GM19193 (cell line): Measurements from ENCODE around the gene EPHB2.

Source experiments
- POLR2A ChIP-seq: IDR thresholded peaks from 4 replicates; pipeline ENCODE4 v1.6.1; 2011; ENCODE audit not compliant: insufficient read depth, insufficient read length; ENCODE audit errors: extremely low read depth

The EPHB2 gene

DNA sequence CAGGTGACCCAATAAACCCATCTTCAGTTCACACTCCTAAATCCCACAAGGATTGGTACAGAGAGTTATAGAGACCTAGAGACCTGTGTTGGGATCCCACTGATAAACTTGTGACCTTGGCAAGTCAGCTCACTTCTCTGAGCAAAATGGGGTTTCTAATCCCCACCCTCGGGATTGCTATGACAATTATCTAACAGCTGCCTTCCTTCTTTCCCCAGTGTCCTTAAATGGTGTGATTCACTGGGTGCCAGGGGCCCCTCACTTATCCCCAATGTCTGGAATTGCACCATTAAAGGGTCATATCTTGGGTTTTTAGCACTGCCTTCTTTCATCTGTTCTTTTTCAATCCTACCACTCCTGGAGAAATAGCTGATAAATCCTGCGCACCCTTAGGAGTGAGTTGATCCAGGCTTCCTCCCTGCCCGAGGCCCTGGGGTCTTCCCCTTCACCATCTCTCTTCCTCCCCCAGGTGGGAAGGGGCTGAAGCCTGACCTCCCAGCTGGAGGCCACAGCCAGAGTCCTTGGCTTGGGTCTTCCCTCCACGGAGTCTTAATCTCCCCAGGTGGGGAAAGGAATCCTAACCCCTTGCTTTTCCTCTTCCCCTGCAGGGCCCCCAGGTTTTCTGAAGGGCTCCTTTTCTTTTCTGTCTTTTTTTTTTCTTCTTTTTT lies 222.3 kb downstream of the EPHB2 start:
- no peak for TF ChIP-seq POLR2A

DNA sequence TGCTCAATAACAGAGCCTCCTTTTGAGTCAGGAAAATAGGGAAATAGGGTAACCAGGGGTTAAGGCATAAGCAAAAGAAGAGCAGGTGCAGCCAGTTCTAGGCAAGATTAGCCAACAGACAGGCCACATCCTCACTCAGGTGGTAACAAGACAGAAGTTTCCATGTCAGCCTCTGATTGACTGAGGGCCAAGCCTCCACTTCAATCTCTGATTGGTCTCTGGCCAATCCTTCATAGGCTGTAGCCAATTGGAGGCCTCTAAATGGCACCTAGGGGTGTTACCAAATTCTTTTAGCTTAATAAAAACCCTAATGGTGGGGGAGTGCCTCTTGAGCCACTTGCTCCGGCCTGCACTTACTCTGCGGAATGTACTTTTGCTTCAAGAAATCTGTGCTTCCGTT lies 224.8 kb downstream of the EPHB2 start:
- no peak for TF ChIP-seq POLR2A

DNA sequence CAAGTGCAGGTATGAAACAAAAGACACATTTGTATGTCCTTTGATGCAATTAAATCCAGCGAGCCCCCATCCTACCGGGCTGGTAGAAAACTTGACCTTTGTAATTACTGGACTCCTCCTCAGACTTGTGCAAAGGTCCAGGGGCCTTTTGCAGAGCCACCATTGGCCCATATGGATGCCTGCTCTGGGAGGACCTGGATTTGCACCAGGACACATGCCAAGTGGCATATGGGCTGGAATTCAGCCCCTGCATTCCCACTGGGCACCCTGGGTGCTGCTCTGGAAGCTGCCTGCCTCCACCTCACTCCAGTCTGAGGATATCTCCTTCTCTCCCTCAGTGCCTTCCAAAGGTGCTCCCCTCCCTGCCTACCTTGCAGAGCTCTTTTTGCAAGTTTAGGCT lies 226.0 kb downstream of the EPHB2 start:
- TF ChIP-seq POLR2A = no peak

DNA sequence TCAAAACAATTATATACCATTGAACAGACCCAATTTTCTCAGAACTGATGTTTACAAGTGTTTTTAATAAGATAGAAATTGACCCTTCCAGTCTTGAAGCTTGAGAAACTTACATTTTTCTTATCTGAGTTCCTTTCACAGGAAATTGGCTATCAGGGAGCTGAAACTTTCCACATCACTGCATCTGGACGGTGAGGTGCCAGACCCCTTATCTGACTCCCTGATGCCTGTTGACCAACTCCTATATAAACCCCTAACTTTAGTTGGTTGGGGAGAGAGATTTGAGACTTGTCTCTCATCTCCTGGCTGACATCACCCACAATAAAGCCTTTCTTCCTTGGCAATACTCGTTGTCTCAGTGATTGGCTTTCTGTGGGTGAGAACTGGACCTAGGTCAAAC lies 230.6 kb downstream of the EPHB2 start:
- no peak for TF ChIP-seq POLR2A

DNA sequence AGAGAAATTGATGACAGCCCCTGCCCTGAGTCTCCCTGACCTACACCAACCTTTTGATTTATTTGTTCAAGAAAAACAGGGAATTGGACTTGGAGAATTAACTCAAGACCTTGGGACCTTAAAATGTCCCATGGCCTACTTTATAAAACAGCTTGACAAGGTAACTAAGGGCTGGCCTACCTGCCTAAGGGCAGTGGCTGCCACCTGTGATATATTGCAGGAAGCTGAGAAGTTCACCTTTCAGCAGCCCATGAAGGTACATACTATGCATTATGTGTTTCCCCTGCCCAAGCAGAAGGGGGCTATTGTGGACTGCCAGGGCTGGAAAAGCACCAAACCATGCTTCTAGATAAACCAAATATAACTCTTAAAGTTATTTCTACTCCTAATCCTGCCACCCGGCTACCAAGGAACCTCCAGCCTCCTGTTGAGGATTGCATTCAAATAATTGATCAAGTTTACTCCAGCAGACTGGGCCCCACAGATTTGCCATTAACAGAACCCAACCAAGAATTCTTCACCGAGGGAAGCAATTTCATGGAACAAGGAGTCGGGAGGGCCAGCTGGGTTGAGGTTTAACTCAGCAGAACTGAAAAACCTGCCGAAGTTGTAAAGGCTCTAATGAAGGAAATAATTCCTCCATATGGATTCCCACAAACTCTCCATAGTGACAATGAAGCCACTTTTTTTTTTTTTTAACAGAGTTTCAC lies 233.9 kb downstream of the EPHB2 start:
- no peak for TF ChIP-seq POLR2A

DNA sequence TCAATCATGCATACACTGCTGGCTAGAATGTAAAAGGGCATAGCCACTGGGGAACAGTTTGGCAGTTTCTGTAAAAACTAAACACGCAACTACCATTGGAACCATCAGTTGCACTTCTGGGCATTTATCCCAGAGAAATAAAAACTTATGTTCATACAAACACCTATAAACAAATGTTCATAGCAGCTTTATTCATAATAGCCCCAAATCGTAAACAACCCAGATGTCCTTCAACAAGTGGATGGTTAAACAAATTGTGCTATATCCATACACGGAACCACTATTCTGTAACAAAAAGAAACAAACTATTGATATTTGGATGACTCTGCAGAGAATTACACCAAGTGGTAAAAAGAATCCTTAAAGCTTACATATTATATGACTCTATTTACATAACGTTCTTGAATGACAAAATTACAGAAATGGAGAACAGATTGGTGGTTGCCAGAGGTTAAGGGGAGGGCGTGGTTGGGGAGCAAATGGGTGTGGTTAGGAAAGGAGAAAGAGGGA lies 239.2 kb downstream of the EPHB2 start:
- TF ChIP-seq POLR2A = no peak

DNA sequence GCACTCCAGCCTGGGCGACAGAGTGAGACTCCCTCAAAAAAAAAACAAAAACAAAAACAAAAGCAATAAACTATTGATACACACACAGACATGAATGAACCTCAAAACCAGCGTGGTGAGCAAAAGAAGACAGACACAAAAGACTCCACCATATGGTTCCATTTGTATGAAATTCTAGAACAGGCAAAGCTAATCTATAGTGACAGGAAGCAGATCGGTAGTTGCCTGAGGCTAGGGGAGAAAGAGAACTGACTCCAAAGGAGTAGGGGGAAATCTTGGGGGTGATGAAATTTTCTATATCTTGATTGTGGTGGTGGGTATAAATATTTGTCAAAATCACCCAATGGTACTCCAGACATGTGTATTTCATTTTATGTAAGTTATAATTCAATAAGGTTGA lies 241.2 kb downstream of the EPHB2 start:
- TF ChIP-seq POLR2A = no peak

DNA sequence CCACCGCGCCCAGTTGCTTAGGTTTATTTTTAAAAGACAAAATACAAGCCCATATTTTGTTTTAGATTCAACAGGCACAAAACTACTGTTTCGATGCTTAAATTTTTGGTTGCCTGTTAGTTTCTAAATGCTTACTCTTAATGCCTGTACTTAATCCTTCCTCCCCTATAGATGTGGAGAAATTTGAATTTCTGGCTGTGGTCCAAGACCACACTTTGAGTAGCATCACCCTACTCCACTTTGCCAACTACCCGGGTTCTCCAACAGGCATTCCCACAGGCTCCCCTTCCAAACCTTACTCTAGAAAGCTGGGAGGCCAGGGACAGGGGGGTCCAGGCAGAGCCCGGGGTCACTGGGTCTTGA lies 242.0 kb downstream of the EPHB2 start:
- TF ChIP-seq POLR2A = no peak

DNA sequence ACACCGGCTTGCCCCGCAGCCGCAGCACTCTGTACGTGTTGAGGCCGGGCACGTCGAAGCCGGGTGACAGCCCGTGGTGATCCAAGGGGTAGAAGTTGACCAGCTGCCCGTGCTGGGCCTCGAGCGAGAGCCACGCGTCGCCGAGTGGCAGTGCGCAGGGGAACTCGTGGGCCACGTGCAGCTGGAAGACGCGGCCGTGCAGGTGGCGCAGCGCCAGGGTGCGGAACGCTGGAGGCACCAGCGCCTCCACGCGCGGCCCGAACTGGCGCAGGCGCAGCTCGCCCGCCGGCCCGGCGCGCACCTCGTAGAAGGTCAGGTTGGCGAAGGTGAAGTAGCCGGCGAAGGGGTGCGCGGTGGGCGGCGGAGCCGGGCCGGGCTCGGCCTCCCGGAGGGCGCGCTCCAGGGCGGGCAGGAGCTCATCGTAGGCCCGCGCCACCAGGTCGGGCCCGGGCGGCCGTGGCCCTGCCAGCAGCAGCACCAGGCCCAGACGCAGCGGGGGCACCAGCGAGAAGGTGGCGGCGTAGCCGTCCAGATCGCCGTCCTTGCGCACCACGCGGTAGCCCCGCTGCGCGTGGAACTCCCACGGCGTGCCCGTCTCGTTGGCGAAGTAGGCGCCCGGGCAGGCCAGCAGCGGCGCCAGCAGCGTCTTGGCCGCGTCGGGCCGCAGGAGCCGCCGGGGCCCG lies 242.6 kb downstream of the EPHB2 start:
- no peak for TF ChIP-seq POLR2A

DNA sequence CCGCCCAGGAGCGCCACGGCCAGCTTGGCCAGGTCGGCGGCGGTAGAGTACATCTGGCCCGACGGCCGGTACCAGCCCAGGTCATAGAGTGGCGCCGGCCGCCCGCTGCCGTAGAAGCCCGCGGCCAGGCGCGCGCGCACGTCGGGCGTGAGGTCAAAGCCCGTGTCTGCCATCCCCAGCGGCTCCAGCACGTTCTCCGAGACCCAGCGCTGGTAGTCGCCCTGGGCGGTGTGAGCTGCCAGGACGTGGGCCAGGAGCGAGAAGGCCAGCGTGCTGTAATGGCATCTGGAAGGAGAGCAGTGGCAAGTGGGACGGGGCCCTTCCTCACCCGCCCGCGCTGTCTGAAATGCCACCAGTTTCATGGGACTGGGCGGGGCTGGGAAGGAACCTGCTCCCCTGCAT lies 243.1 kb downstream of the EPHB2 start:
- TF ChIP-seq POLR2A = no peak

DNA sequence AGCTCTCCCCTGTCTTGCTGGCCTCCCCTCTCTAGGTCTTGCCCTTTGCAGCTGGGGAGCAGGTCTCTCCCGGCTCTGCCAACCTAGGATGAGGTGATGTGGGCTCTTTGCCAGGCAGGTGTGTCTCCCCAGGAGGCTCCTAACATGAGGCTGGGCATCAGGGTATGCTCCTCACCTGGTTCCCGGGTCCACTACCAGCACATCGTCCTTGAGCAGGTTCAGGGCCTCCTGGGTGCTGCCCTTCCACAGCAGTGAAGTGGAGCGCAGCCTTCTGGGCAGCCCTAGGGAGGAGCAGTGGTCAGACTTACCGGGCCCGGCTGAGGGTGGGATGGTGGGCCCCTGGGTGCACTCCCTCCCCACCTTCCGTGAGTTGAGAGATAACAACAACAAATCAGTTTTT lies 244.5 kb downstream of the EPHB2 start:
- TF ChIP-seq POLR2A = no peak

DNA sequence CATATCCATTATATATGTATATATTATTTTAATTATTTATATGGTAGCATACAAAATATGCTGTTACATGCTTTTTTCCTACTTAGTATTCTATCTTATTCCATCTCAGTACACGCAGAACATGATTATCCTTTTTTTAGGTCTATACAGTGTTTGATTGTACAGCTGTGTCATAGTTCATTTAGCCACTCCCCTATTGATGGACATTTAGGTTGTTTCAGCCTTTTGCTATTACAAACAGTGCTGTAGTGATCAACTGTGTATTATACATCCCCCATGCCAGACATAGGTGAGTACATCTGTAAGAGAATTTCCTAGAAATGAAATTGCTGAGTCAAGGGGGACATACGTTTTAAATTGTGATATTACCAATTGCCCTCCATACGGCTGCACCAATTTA lies 246.4 kb downstream of the EPHB2 start:
- no peak for TF ChIP-seq POLR2A

DNA sequence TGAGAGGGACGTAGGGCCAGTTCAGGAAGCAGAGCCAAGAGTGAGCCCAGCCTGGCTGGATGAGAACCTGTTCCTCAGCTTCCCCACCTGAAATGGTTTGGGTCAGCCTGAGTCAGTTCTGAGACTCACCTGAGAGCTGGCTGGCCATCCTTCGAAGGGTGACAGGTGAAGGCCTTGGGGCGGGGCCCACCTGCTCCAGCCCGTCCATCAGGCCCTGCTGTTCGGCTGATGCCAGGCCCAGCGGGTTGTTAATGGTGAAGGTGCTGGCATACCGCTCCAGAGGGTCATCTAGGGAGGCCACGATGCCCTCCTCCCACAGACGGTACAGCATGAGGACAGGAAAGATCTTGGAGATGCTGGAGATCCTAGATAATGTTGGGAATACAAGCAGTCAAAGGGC lies 247.9 kb downstream of the EPHB2 start:
- TF ChIP-seq POLR2A = no peak

DNA sequence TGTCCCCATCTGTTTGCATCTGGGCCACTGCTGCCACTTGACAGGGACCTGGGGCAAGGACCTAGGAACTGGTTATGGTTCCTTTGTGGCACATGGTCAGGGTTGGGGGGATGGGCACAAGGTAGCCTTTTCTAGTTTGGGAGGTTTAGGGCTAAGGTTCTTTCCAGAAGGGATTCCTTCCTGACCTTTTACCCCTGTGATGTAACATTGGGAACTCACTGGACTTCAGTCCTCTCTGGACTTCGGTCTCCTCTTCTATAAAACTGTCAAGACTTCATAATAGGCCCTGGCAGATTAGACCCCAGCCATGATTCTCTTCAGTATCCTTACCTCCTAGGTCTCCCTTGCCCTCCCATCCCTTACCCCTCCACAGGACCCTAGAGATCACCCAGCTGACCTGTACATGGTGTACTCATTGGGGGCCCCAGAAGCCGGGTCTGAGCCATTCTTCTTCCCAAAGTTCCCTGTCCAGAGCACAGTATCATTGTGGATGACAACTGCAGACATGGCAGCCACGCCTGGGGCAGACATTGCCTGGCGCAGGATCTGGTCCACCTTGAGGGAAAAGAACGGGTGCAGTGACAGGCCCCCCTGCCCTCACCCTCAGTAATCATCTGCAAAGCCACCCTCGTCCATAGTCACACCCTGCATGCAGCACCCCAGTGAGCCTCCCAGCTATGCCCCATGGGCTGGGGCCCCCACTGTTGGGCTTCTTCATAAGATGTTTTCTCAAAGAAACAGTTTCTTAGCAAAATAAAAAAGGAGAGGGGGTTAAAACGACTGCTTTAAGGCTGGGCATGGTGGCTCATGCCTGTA lies 249.1 kb downstream of the EPHB2 start:
- no peak for TF ChIP-seq POLR2A

DNA sequence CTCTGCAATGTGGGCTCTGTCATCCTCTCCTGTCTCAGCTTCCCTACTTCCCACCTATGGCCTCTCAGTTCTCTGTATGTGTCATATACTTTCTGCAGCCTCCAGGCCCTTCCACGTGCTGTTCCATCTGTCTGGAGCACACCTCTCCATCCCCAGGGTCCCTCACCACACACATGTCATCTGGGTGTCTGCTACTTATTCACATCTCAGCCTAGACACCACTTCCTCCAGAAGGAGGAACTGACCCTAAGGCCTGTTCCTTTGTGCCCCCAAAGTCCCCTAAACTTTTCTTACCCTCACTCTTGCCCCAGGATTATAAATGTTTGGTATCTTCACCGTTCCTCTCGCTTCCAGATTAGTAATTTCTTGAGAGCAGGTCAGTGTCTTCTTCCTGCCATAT lies 251.9 kb downstream of the EPHB2 start:
- no peak for TF ChIP-seq POLR2A
